HepG2 (cell line): ENCODE data around the gene ECHDC1. TPM values are rescaled to one million over a fixed set of nuclear protein-coding genes. Genes with fewer than 3 reads are reported as not detected.
A peak's percentile ranks its signal among the peaks of the same experiment; 100 is the strongest.

ENCODE experiments used
- ARID4A ChIP-seq: sonication (generic); formaldehyde crosslinking; IDR thresholded peaks from 2 replicates; pipeline ENCODE4 v1.5.0; 2020; ENCODE audit warnings: mild to moderate bottlenecking, missing genetic modification reagents, borderline replicate concordance
- GMEB2 ChIP-seq: IDR thresholded peaks from 2 replicates; pipeline ENCODE4 v1.6.1; 2016; ENCODE audit warnings: missing biosample characterization, missing genetic modification reagents, low read depth
- NR2C2 ChIP-seq: sonication (generic); formaldehyde crosslinking; IDR thresholded peaks from 2 replicates; pipeline ENCODE4 v1.4.0; 2020; ENCODE audit warnings: missing genetic modification reagents, mild to moderate bottlenecking, moderate library complexity, borderline replicate concordance
- PAWR ChIP-seq: sonication (generic); formaldehyde crosslinking; IDR thresholded peaks from 2 replicates; pipeline ENCODE4 v1.4.0; 2020; ENCODE audit warnings: missing genetic modification reagents, mild to moderate bottlenecking, borderline replicate concordance
- SIN3B ChIP-seq: fragments of 150-350 bp; IDR thresholded peaks from 2 replicates; pipeline ENCODE4 v1.6.1; 2014; ENCODE audit warnings: low read length
- SOX13 ChIP-seq, 3 experiments: fragments of 450-650 bp in 1 of 3; sonication (generic) in 1 of 3; formaldehyde crosslinking in 1 of 3; IDR thresholded peaks in 2 of 3; conservative IDR thresholded peaks in 1 of 3; 2 replicates each; pipeline versions ENCODE4 v1.5.0 to v1.6.1; 2016 to 2020; ENCODE audit warnings: antibody characterized with exemption in 1 of 3, mild to moderate bottlenecking in 1 of 3, missing compliant biosample characterization in 1 of 3, missing genetic modification reagents in 1 of 3, moderate library complexity in 1 of 3
- TARDBP ChIP-seq: sonication (generic); formaldehyde crosslinking; IDR thresholded peaks from 2 replicates; pipeline ENCODE4 v1.8.0; 2022; ENCODE audit warnings: mild to moderate bottlenecking, missing genetic modification reagents
- TBX3 ChIP-seq: fragments of 450-650 bp; IDR thresholded peaks from 2 replicates; pipeline ENCODE4 v1.6.1; 2017; ENCODE audit warnings: antibody characterized with exemption, mild to moderate bottlenecking, inconsistent platforms, borderline replicate concordance
- ZNF12 ChIP-seq: sonication (generic); formaldehyde crosslinking; IDR thresholded peaks from 2 replicates; pipeline ENCODE4 v1.5.0; 2020; ENCODE audit warnings: missing genetic modification reagents
- ZNF296 ChIP-seq: sonication (generic); formaldehyde crosslinking; conservative IDR thresholded peaks from 2 replicates; pipeline ENCODE4 v1.5.0; 2020; ENCODE audit warnings: mild to moderate bottlenecking, missing genetic modification reagents
- ZNF44 ChIP-seq: sonication (generic); formaldehyde crosslinking; IDR thresholded peaks from 2 replicates; pipeline ENCODE4 v1.5.1; 2020; ENCODE audit warnings: mild to moderate bottlenecking, missing genetic modification reagents
- ZNF552 ChIP-seq: sonication (generic); formaldehyde crosslinking; IDR thresholded peaks from 2 replicates; pipeline ENCODE4 v1.9.0; 2022; ENCODE audit warnings: missing genetic modification reagents, mild to moderate bottlenecking, borderline replicate concordance
- ZNF567 ChIP-seq: sonication (generic); formaldehyde crosslinking; IDR thresholded peaks from 2 replicates; pipeline ENCODE4 v1.8.1; 2023; ENCODE audit warnings: mild to moderate bottlenecking, missing genetic modification reagents, borderline replicate concordance
- ZNF766 ChIP-seq: sonication (generic); formaldehyde crosslinking; IDR thresholded peaks from 2 replicates; pipeline ENCODE4 v1.5.0; 2020; ENCODE audit warnings: missing genetic modification reagents, borderline replicate concordance
- ZNF782 ChIP-seq: sonication (generic); formaldehyde crosslinking; IDR thresholded peaks from 2 replicates; pipeline ENCODE4 v1.4.0; 2020; ENCODE audit warnings: missing genetic modification reagents, mild to moderate bottlenecking, borderline replicate concordance
- ZNF788 ChIP-seq: sonication (generic); formaldehyde crosslinking; IDR thresholded peaks from 2 replicates; pipeline ENCODE4 v1.5.0; 2020; ENCODE audit warnings: mild to moderate bottlenecking, missing genetic modification reagents, borderline replicate concordance
- polyA plus RNA-seq, 8 experiments: library from polyadenylated mRNA; depleted of rRNA in 3 of 8; stranded (reverse) in 7 of 8; unstranded in 1 of 8; fragments of >200 nt; fragmentation: Illumina TruSeq in 4 of 8; extraction: Trizol in 4 of 8; gene quantifications; 2 replicates each; pipeline versions ENCODE4 v1.2.1 to v1.2.3, GENCODE V29; 2011 to 2016; ENCODE audit warnings: low read depth in 4 of 8, missing spikeins in 1 of 8, mixed read lengths in 1 of 8; ENCODE audit not compliant: insufficient read depth in 1 of 8
- total RNA-seq, 5 experiments: library from RNA; depleted of rRNA; stranded (reverse); fragments of >200 nt; fragmentation: Illumina TruSeq; extraction: Trizol; gene quantifications; 2 replicates each; pipeline ENCODE4 v1.2.3, GENCODE V29; 2016; ENCODE audit warnings: low read depth in 1 of 5
- TF ChIP-seq, protein P1 (sequence below): sonication (generic); formaldehyde crosslinking; IDR thresholded peaks from 2 replicates; pipeline ENCODE4 v1.4.0; 2020; ENCODE audit warnings: missing genetic modification reagents
- TF ChIP-seq, protein P2 (sequence below): sonication (generic); formaldehyde crosslinking; IDR thresholded peaks from 2 replicates; pipeline ENCODE4 v1.5.1; 2020; ENCODE audit warnings: mild to moderate bottlenecking, moderate library complexity, missing genetic modification reagents

The ECHDC1 gene
- total and polyA plus RNA-seq, 2 of the 13 experiments (the other 11 are each of a cell fraction or from before 2014, with no cell fraction given), result 32.8 to 98.1 TPM

- TF ChIP-seq ARID4A (peak; percentile 91), ZNF44 (CRISPR knock-in tag) (no peak), SOX13 (IDR thresholded peaks at IDR 0.05) (peak; percentile 44; the same call in 1 of the 2 replicates), SOX13 (CRISPR knock-in tag; conservative IDR thresholded peaks at IDR 0.05 in 1 of 2, IDR thresholded peaks at IDR 0.05 in 1 of 2) (peak in 1 of 2 experiments; percentile 70; a peak in 2 of 4 replicates), ZNF12 (CRISPR knock-in tag) (0 out of 2 replicates have a peak, but pooled peaks have one; percentile 36), PAWR (CRISPR knock-in tag) (peak; percentile 91; the same call in 1 of the 2 replicates), ZNF552 (CRISPR knock-in tag) (0 out of 2 replicates have a peak, but pooled peaks have one; percentile 59), SIN3B (0 out of 2 replicates have a peak, but pooled peaks have one; percentile 16), ZNF788 (CRISPR knock-in tag) (peak; percentile 91), ZNF296 (CRISPR knock-in tag) (no peak), ZNF567 (no peak; the same call in 1 of the 2 replicates), ZNF782 (peak; percentile 97), GMEB2 (CRISPR knock-in tag) (peak; percentile 63; the same call in 1 of the 2 replicates), NR2C2 (CRISPR knock-in tag) (peak; percentile 91), TARDBP (CRISPR knock-in tag) (peak; percentile 83), ZNF766 (CRISPR knock-in tag) (peak; percentile 34; the same call in 1 of the 2 replicates), TBX3 (no peak)
- TF ChIP-seq, protein P1, sequence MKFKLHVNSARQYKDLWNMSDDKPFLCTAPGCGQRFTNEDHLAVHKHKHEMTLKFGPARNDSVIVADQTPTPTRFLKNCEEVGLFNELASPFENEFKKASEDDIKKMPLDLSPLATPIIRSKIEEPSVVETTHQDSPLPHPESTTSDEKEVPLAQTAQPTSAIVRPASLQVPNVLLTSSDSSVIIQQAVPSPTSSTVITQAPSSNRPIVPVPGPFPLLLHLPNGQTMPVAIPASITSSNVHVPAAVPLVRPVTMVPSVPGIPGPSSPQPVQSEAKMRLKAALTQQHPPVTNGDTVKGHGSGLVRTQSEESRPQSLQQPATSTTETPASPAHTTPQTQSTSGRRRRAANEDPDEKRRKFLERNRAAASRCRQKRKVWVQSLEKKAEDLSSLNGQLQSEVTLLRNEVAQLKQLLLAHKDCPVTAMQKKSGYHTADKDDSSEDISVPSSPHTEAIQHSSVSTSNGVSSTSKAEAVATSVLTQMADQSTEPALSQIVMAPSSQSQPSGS (CRISPR knock-in tag), result peak; percentile 50; the same call in 1 of the 2 replicates
- TF ChIP-seq, protein P2, sequence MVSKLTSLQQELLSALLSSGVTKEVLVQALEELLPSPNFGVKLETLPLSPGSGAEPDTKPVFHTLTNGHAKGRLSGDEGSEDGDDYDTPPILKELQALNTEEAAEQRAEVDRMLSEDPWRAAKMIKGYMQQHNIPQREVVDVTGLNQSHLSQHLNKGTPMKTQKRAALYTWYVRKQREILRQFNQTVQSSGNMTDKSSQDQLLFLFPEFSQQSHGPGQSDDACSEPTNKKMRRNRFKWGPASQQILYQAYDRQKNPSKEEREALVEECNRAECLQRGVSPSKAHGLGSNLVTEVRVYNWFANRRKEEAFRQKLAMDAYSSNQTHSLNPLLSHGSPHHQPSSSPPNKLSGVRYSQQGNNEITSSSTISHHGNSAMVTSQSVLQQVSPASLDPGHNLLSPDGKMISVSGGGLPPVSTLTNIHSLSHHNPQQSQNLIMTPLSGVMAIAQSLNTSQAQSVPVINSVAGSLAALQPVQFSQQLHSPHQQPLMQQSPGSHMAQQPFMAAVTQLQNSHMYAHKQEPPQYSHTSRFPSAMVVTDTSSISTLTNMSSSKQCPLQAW, result peak; percentile 83
These were observed at the start of gene ECHDC1 (continued) for GRCh38 chr6:127342946-127343808.
